Small intestine (tissue), 7 donors: ENCODE results near the gene PCCB. TPM values are rescaled to one million over a fixed set of nuclear protein-coding genes. Genes with fewer than 3 reads are reported as not detected.
"Not testable (repeated sequence)": the region's sequence is repeated elsewhere in the genome, so short reads cannot be mapped to it uniquely, and the experiment has no call there.

Experiments used
- DNase-seq, 2 donors: peaks; one replicate each; pipeline versions ENCODE4 v3.0.0 to v3.0.0-alpha.2; 2013
- FAIRE-seq: peaks from 2 replicates; lab custom pipeline; 2012; peaks lifted over from hg19 to GRCh38; lab: Jason Lieb, UNC
- H3K27ac ChIP-seq, 3 donors: one replicate each; pipeline ENCODE4 v1.5.1; 2013; ENCODE audit warnings: low read length in 2 of 3, mild to moderate bottlenecking in 2 of 3, control low read depth in 1 of 3, inconsistent platforms in 1 of 3, low read depth in 1 of 3, moderate library complexity in 1 of 3
- H3K27me3 ChIP-seq, 3 donors: one replicate each; pipeline ENCODE4 v1.6.1; 2013; ENCODE audit warnings: low read length in 3 of 3, inconsistent platforms in 1 of 3; ENCODE audit not compliant: control insufficient read depth in 3 of 3, insufficient read depth in 3 of 3
- H3K36me3 ChIP-seq, 3 donors: one replicate each; pipeline ENCODE4 v1.6.1; 2013; ENCODE audit warnings: low read length in 3 of 3, inconsistent platforms in 1 of 3, low read depth in 1 of 3, mild to moderate bottlenecking in 1 of 3, moderate library complexity in 1 of 3; ENCODE audit not compliant: control insufficient read depth in 3 of 3, insufficient read depth in 2 of 3
- H3K4me1 ChIP-seq, 3 donors: one replicate each; pipeline ENCODE4 v1.6.1; 2013; ENCODE audit warnings: low read length in 2 of 3, inconsistent platforms in 1 of 3, low read depth in 1 of 3, mild to moderate bottlenecking in 1 of 3, moderate library complexity in 1 of 3; ENCODE audit not compliant: control insufficient read depth in 3 of 3, insufficient read depth in 2 of 3
- H3K4me3 ChIP-seq, 3 donors: one replicate each; pipeline ENCODE4 v1.5.1; 2013; ENCODE audit warnings: low read length in 3 of 3, control low read depth in 1 of 3, inconsistent platforms in 1 of 3, low read depth in 1 of 3, mild to moderate bottlenecking in 1 of 3, moderate library complexity in 1 of 3
- H3K9me3 ChIP-seq, 2 donors: one replicate each; pipeline ENCODE4 v1.6.1; 2013; ENCODE audit warnings: low read depth in 1 of 2, low read length in 1 of 2; ENCODE audit not compliant: control insufficient read depth in 2 of 2, insufficient read depth in 1 of 2
- WGBS, 3 donors: extraction: QIAGEN DNeasy Blood & Tissue Kit; methylation state at CpG; one replicate each; pipeline ENCODE4 v1.1.7; 2013; 5-methylcytosine and 5-hydroxymethylcytosine counted together
- polyA plus RNA-seq, 4 donors: library from polyadenylated mRNA; stranded (reverse) in 3 of 4; unstranded in 1 of 4; fragments of 200-250 nt in 3 of 4; fragments of 120-200 nt in 1 of 4; gene quantifications; one replicate each; pipeline versions ENCODE4 v1.2.1 to v1.2.3, GENCODE V29; 2013
- donor health status: healthy with polysubstance abuse.
- donor health status: control.
- donor health status: control.
- donor health status: Bipolar disorder and iron deficiency.
- donor health status: healthy.

PCCB gene
- polyA plus RNA-seq, 4 donors: 24.0 to 39.5 (median 33.2) TPM

GRCh38 chr3:136351351-136351750 lies 101.2 kb downstream of the PCCB start:
- FAIRE-seq (no peak), DNase-seq (no peak)
- Histone ChIP-seq H3K27ac (no peak overlapping the region), H3K4me3 (no peak overlapping the region), H3K4me1 (no peaks in the 10 kb centered on the region), H3K27me3 (no peaks in the 10 kb centered on the region), H3K36me3 (peaks cover 0 to 18% (median 3%) of the 10 kb centered on the region in 3 donors), H3K9me3 (peaks cover 0 to 2% of the 10 kb centered on the region in 2 donors)
- 67 to 95% (median 93%) methylated on average over 1 of the region's 1 CpG for WGBS, 3 donors

- Histone ChIP-seq H3K36me3 (peaks cover 0 to 21% (median 3%) of the 10 kb centered on the region in 3 donors), H3K4me3 (no peak overlapping the region), H3K27me3 (no peaks in the 10 kb centered on the region), H3K9me3 (peaks cover 0 to 5% of the 10 kb centered on the region in 2 donors), H3K27ac (no peak overlapping the region), H3K4me1 (no peaks in the 10 kb centered on the region)
- FAIRE-seq (no peak), DNase-seq (no peak)
- 63 to 80% (median 64%) methylated on average over 3 of the region's 3 CpGs for WGBS, 3 donors
Observed at GRCh38 chr3:136351905-136352304, 101.8 kb downstream of the PCCB start.

GRCh38 chr3:136353461-136353860 lies 103.3 kb downstream of the PCCB start:
- no peaks in the 10 kb centered on the region for H3K4me1 ChIP-seq
- H3K27ac ChIP-seq: no peak overlapping the region
- H3K36me3 ChIP-seq: peaks cover 0 to 22% (median 3%) of the 10 kb centered on the region in 3 donors
- FAIRE-seq (no peak), DNase-seq (no peak)
- no peak overlapping the region for H3K4me3 ChIP-seq
- H3K27me3 ChIP-seq: no peaks in the 10 kb centered on the region
- H3K9me3 ChIP-seq: peaks cover 0 to 5% of the 10 kb centered on the region in 2 donors
- WGBS, 3 donors: 43 to 56% (median 44%) methylated on average over 2 of the region's 2 CpGs

GRCh38 chr3:136366289-136366688 lies 116.1 kb downstream of the PCCB start:
- H3K4me1 ChIP-seq: no peaks in the 10 kb centered on the region
- no peak overlapping the region for H3K4me3 ChIP-seq
- no peaks in the 10 kb centered on the region for H3K9me3 ChIP-seq
- no peak for DNase-seq
- no peak overlapping the region for H3K27ac ChIP-seq
- no peaks in the 10 kb centered on the region for H3K27me3 ChIP-seq
- peaks cover 0 to 16% (median 4%) of the 10 kb centered on the region in 3 donors for H3K36me3 ChIP-seq
- no peak for FAIRE-seq

- H3K27me3 ChIP-seq, DNase-seq, H3K9me3 ChIP-seq, H3K4me3 ChIP-seq, FAIRE-seq, H3K4me1 ChIP-seq, H3K27ac ChIP-seq: not testable (repeated sequence)
- peaks cover 0 to 13% (median 0%) of the 10 kb centered on the region in 3 donors for H3K36me3 ChIP-seq
- 96 to 99% (median 99%) methylated on average over 5 of the region's 5 CpGs for WGBS, 3 donors
Observed at GRCh38 chr3:136375800-136376199, 125.7 kb downstream of the PCCB start.

GRCh38 chr3:136377508-136377907 lies 127.4 kb downstream of the PCCB start:
- Histone ChIP-seq H3K4me1 (no peaks in the 10 kb centered on the region), H3K27me3 (no peaks in the 10 kb centered on the region), H3K36me3 (peaks cover 0 to 13% (median 0%) of the 10 kb centered on the region in 3 donors), H3K9me3 (no peaks in the 10 kb centered on the region), H3K27ac (no peak overlapping the region), H3K4me3 (no peak overlapping the region)
- FAIRE-seq (no peak), DNase-seq (no peak)
- 70 to 77% (median 72%) methylated on average over 2 of the region's 2 CpGs for WGBS, 3 donors

GRCh38 chr3:136378011-136378410 lies 127.9 kb downstream of the PCCB start:
- Histone ChIP-seq H3K27me3 (no peaks in the 10 kb centered on the region), H3K4me3 (no peak overlapping the region), H3K9me3 (no peaks in the 10 kb centered on the region), H3K36me3 (peaks cover 0 to 13% (median 0%) of the 10 kb centered on the region in 3 donors), H3K27ac (no peak overlapping the region), H3K4me1 (no peaks in the 10 kb centered on the region)
- no peak for DNase-seq
- FAIRE-seq: no peak
- 77 to 83% (median 80%) methylated on average over 1 of the region's 1 CpG for WGBS, 3 donors

Other genes starting within 250 kb of the PCCB start
- gene MSL2, start 54.0 kb upstream of the PCCB start, polyA plus RNA-seq: 10 to 100 TPM in 1 of 4 donors, 1 to 10 TPM in 3; 3.8 to 29.9 (median 6.5) TPM